HG03064 (cell line): Measurements from ENCODE around the gene BRMS1.
"Not testable (repeated sequence)": the region's sequence is repeated elsewhere in the genome, so short reads cannot be mapped to it uniquely, and the experiment has no call there.

Experiments used
- ATAC-seq: cut with Tn5 transposase; IDR thresholded peaks from one replicate; pipeline ENCODE4 v1.9.1; 2021; ENCODE audit warnings: low read depth; ENCODE audit not compliant: unreplicated experiment

The BRMS1 gene

GRCh38 chr11:66326261-66327111, 18.4 kb downstream of the BRMS1 start:
- no peak for ATAC-seq

GRCh38 chr11:66325263-66325671, 19.6 kb downstream of the BRMS1 start:
- ATAC-seq, result no peak

GRCh38 chr11:66324664-66325063, 20.2 kb downstream of the BRMS1 start:
- no peak for ATAC-seq

- ATAC-seq, result no peak
Observed at GRCh38 chr11:66323684-66324083, 21.2 kb downstream of the BRMS1 start.

- ATAC-seq, result no peak
Observed at GRCh38 chr11:66322732-66323427, 22.0 kb downstream of the BRMS1 start.

- ATAC-seq, result no peak
Observed at GRCh38 chr11:66321606-66322005, 23.3 kb downstream of the BRMS1 start.

- ATAC-seq, result not testable (repeated sequence)
Observed at GRCh38 chr11:66320748-66321147, 24.2 kb downstream of the BRMS1 start.

- not testable (repeated sequence) for ATAC-seq
Observed at GRCh38 chr11:66320289-66320688, 24.6 kb downstream of the BRMS1 start.

GRCh38 chr11:66318600-66318970, 26.3 kb downstream of the BRMS1 start:
- no peak for ATAC-seq

GRCh38 chr11:66317723-66318599, 26.9 kb downstream of the BRMS1 start:
- no peak for ATAC-seq

- ATAC-seq, result no peak
Observed at GRCh38 chr11:66317322-66317722, 27.6 kb downstream of the BRMS1 start.

GRCh38 chr11:66316849-66317251, 28.1 kb downstream of the BRMS1 start, which contains the start of gene CD248:
Gene CD248, minus strand, starts transcription at chr11:66317044. Its CDS starts 17 bp downstream, at chr11:66317027.
- ATAC-seq, result no peak

- no peak for ATAC-seq
Observed at GRCh38 chr11:66315921-66316811, 28.7 kb downstream of the BRMS1 start.

- ATAC-seq, result no peak
Observed at GRCh38 chr11:66315498-66315885, 29.4 kb downstream of the BRMS1 start.

- ATAC-seq, result no peak
Observed at GRCh38 chr11:66314561-66315497, 30.1 kb downstream of the BRMS1 start.

GRCh38 chr11:66314186-66314501, 30.8 kb downstream of the BRMS1 start:
- no peak for ATAC-seq

- ATAC-seq, result no peak
Observed at GRCh38 chr11:66313321-66314185, 31.4 kb downstream of the BRMS1 start.
